Liver (tissue), 3 donors: ENCODE measurements around the gene RSRP1.
A peak's percentile ranks its signal among the peaks of the same experiment; 100 is the strongest.

Source experiments
- ATF3 ChIP-seq: IDR thresholded peaks from 2 replicates; pipeline ENCODE4 v1.6.1; 2016; ENCODE audit warnings: antibody characterized with exemption
- CTCF ChIP-seq: fragments of 150-350 bp; IDR thresholded peaks from 2 replicates; pipeline ENCODE4 v1.5.1; 2017; ENCODE audit warnings: improper control_type of control experiment, low read depth, low read length; ENCODE audit not compliant: missing input control
- EGR1 ChIP-seq, 2 donors: IDR thresholded peaks; 2 replicates each; pipeline ENCODE4 v1.6.1; 2016 to 2018; ENCODE audit warnings: antibody characterized with exemption in 2 of 2, low read depth in 2 of 2
- FOXA2 ChIP-seq: IDR thresholded peaks from 2 replicates; pipeline ENCODE4 v1.6.1; 2016; ENCODE audit warnings: antibody characterized with exemption
- GABPA ChIP-seq, 2 donors: IDR thresholded peaks in 1 of 2; conservative IDR thresholded peaks in 1 of 2; 2 replicates each; pipeline ENCODE4 v1.6.1; 2016; ENCODE audit warnings: antibody characterized with exemption in 2 of 2, mild to moderate bottlenecking in 1 of 2, moderate library complexity in 1 of 2
- MAX ChIP-seq: IDR thresholded peaks from 2 replicates; pipeline ENCODE4 v1.6.1; 2016; ENCODE audit warnings: antibody characterized with exemption
- RAD21 ChIP-seq, 2 donors: IDR thresholded peaks; 2 replicates each; pipeline ENCODE4 v1.6.1; 2016; ENCODE audit warnings: antibody characterized with exemption in 2 of 2, mild to moderate bottlenecking in 2 of 2
- TAF1 ChIP-seq: conservative IDR thresholded peaks from 2 replicates; pipeline ENCODE4 v1.6.1; 2016; ENCODE audit warnings: antibody characterized with exemption, mild to moderate bottlenecking
- YY1 ChIP-seq: IDR thresholded peaks from 2 replicates; pipeline ENCODE4 v1.6.1; 2016; ENCODE audit warnings: antibody characterized with exemption, mild to moderate bottlenecking
- donor health status: healthy.
- donor health status: healthy.

GRCh38 chr1:25232866-25233784 lies 14.1 kb downstream of the RSRP1 start:
- no peak for TF ChIP-seq CTCF
- TF ChIP-seq RAD21 (IDR thresholded peaks at IDR 0.05) = no peak
- no peak for TF ChIP-seq TAF1
- no peak for TF ChIP-seq YY1
- no peak for TF ChIP-seq GABPA (IDR thresholded peaks at IDR 0.05 in 1 of 2, conservative IDR thresholded peaks at IDR 0.05 in 1 of 2)
- no peak for TF ChIP-seq MAX
- TF ChIP-seq EGR1 (IDR thresholded peaks at IDR 0.05; ENCODE audit: low read depth in 2 of 2) = no peak
- TF ChIP-seq ATF3 = peak; percentile 33
- no peak for TF ChIP-seq FOXA2
